ENCODE data around the gene NXPE3. TPM values are rescaled to one million over a fixed set of nuclear protein-coding genes. Genes with fewer than 3 reads are reported as not detected.

Gene NXPE3
- total and polyA plus RNA-seq, 2 of the 8 experiments (the other 6 are each of a cell fraction or from before 2014, with no cell fraction given), result 10.9 to 22.7 TPM

GRCh38 chr3:101862416-101863165, 83.6 kb downstream of the NXPE3 start:
- H3K23ac ChIP-seq (ENCODE audit: insufficient read length), result no peak overlapping the region
- no peak overlapping the region for H3K4me3 ChIP-seq (ENCODE audit: extremely low read depth in 1 of 4, insufficient read depth in 2 of 4, low read depth in 3 of 4, low read length in 4 of 4)
- H3K14ac ChIP-seq (ENCODE audit: insufficient read length), result no peak overlapping the region
- H3K9me3 ChIP-seq (ENCODE audit: insufficient read depth in 2 of 2, low read depth in 1 of 2, low read length in 1 of 2), result no peaks in the 10 kb centered on the region
- no peak overlapping the region for H3K4ac ChIP-seq (replicated peaks; ENCODE audit: insufficient read length, low read depth, low read length)
- no peak overlapping the region for H2AK5ac ChIP-seq (ENCODE audit: low read depth, low read length)
- H3K9ac ChIP-seq (replicated peaks in 1 of 4; ENCODE audit: extremely low read depth in 1 of 4, low read depth in 3 of 4, low read length in 3 of 4), result no peak overlapping the region
- WGBS, 2 experiments (ENCODE audit: extremely low coverage in 1 of 2, insufficient coverage in 1 of 2, insufficient read length in 1 of 2, insufficient replicate concordance in 2 of 2, low coverage in 1 of 2, low lambda C conversion rate in 2 of 2, missing lambda C conversion rate in 1 of 2), result 87% methylated on average over 3 of the region's 3 CpGs; no CpG with 5 or more reads in 1 of the 2 experiments
- H3K27ac ChIP-seq (ENCODE audit: low read depth, low read length), result no peak overlapping the region
- ChIA-PET POLR2A (ENCODE audit: partially characterized antibody) (interaction anchor here (0.9 to 2.9 kb wide), 5 partner anchors 11 to 182 kb away, joined by 3 to 13 read pairs (median 6); partner anchors contain the start of gene NFKBIZ), CTCF (ENCODE audit: partially characterized antibody) (interaction anchor here (1.2 kb wide), 1 partner anchor 49 kb away, joined by 5 read pairs; no protein-coding TSS in a partner anchor)
- H2BK20ac ChIP-seq (ENCODE audit: low read length), result no peak overlapping the region
- DNase-seq (ENCODE audit: low read depth in 1 of 2, low spot score in 2 of 2) (no peak), FAIRE-seq (no peak)
- peaks cover 0 to under 1% of the 10 kb centered on the region in 2 experiments for H4K20me1 ChIP-seq (replicated peaks in 1 of 2; ENCODE audit: control insufficient read depth in 1 of 2, insufficient read depth in 2 of 2, low read length in 2 of 2)
- no peak overlapping the region for H3K4me2 ChIP-seq (ENCODE audit: insufficient read depth in 1 of 2, low read depth in 2 of 2, low read length in 2 of 2)
- no peak overlapping the region for H4K8ac ChIP-seq (ENCODE audit: extremely low read depth, insufficient read depth, low read length)
- H3K56ac ChIP-seq (replicated peaks; ENCODE audit: insufficient read length, low read depth, low read length), result no peak overlapping the region
- H3K27me3 ChIP-seq (replicated peaks in 1 of 4; ENCODE audit: control insufficient read depth in 3 of 4, extremely low read depth in 1 of 4, insufficient read depth in 3 of 4, low read length in 3 of 4), result peaks cover 0 to 1% (median 0%) of the 10 kb centered on the region in 4 experiments; a peak in 1 of 7 replicates
- 0 out of 4 replicates have a peak, but pooled peaks cover 0 to 3% of the 10 kb centered on the region in 2 experiments for H3K79me2 ChIP-seq (ENCODE audit: control insufficient read depth in 1 of 2, insufficient read depth in 2 of 2, low read length in 2 of 2)
- no peak overlapping the region for H2AFZ ChIP-seq (ENCODE audit: low read length)
- H4K91ac ChIP-seq (replicated peaks; ENCODE audit: insufficient read length, low read length), result no peak overlapping the region
- no peaks in the 10 kb centered on the region for H3K79me1 ChIP-seq (ENCODE audit: low read depth, low read length)
- H4K5ac ChIP-seq (ENCODE audit: insufficient read length, low read depth, low read length), result no peak overlapping the region
- H3K23me2 ChIP-seq (ENCODE audit: low read depth, low read length), result no peaks in the 10 kb centered on the region
- no peaks in the 10 kb centered on the region for H3K4me1 ChIP-seq (replicated peaks in 1 of 4; ENCODE audit: control insufficient read depth in 3 of 4, insufficient read depth in 4 of 4, low read length in 3 of 4)
- peaks cover 5 to 39% (median 25%) of the 10 kb centered on the region in 4 experiments; a peak in 7 of 8 replicates for H3K36me3 ChIP-seq (ENCODE audit: control insufficient read depth in 2 of 4, insufficient read depth in 4 of 4, low read length in 3 of 4)
- H2BK120ac ChIP-seq (replicated peaks; ENCODE audit: low read depth, low read length), result no peak overlapping the region
- H2BK5ac ChIP-seq (ENCODE audit: low read depth, low read length), result no peak overlapping the region
- H3K18ac ChIP-seq (ENCODE audit: extremely low read depth, low read length), result no peak overlapping the region
- H2BK12ac ChIP-seq (ENCODE audit: low read depth, low read length), result no peak overlapping the region
- no peak overlapping the region for H2BK15ac ChIP-seq (ENCODE audit: low read length)
- no peak for TF ChIP-seq MAFK (IDR thresholded peaks at IDR 0.05; ENCODE audit: low read depth, low read length)
- no peak for TF ChIP-seq SUZ12 (IDR thresholded peaks at IDR 0.05; ENCODE audit: low read length)
- no peak for TF ChIP-seq CTCF (IDR thresholded peaks at IDR 0.05; ENCODE audit: control extremely low read depth in 1 of 3, insufficient read depth in 1 of 3, low read depth in 1 of 3, low read length in 3 of 3)
- no peak for TF ChIP-seq HDAC6 (IDR thresholded peaks at IDR 0.05; ENCODE audit: low read depth, low read length)
- no peak for TF ChIP-seq TCF12 (IDR thresholded peaks at IDR 0.05; ENCODE audit: low read depth, low read length)
- no peak for TF ChIP-seq CHD1 (IDR thresholded peaks at IDR 0.05; ENCODE audit: low read depth, low read length)
- no peak for TF ChIP-seq SRF (IDR thresholded peaks at IDR 0.05; ENCODE audit: low read depth, low read length)
- no peak for TF ChIP-seq ATF3 (IDR thresholded peaks at IDR 0.05; ENCODE audit: insufficient read depth, low read depth, low read length)
- no peak for TF ChIP-seq NRF1 (IDR thresholded peaks at IDR 0.05; ENCODE audit: low read depth, low read length)
- no peak for TF ChIP-seq CEBPB (IDR thresholded peaks at IDR 0.05; ENCODE audit: low read depth, low read length)
